Ovary (tissue), 9 donors: ENCODE data around the gene CCDC14. TPM values are rescaled to one million over a fixed set of nuclear protein-coding genes. Genes with fewer than 3 reads are reported as not detected.

Experiments
- DNase-seq, 5 donors: peaks; one replicate each; pipeline ENCODE4 v3.0.0-alpha.2; 2019 to 2020
- H3K27ac ChIP-seq, 2 donors: fragments of 200-600 bp; one replicate each; pipeline versions ENCODE4 v1.5.1 to v1.8.0; 2019 to 2022
- H3K27me3 ChIP-seq: fragments of 200-600 bp; one replicate; pipeline ENCODE4 v1.8.0; 2022
- H3K36me3 ChIP-seq: fragments of 200-600 bp; sonication (generic); one replicate; pipeline ENCODE4 v1.5.1; 2019
- H3K4me1 ChIP-seq: one replicate; pipeline ENCODE4 v1.8.1; 2013; ENCODE audit warnings: mild to moderate bottlenecking, moderate library complexity; ENCODE audit not compliant: insufficient read depth
- H3K4me3 ChIP-seq: fragments of 200-600 bp; sonication (generic); one replicate; pipeline ENCODE4 v1.5.1; 2017
- H3K9me3 ChIP-seq, 2 donors: fragments of 200-600 bp in 1 of 2; sonication (generic) in 1 of 2; one replicate each; pipeline versions ENCODE4 v1.5.1 to v1.8.1; 2013 to 2019; ENCODE audit warnings: mild to moderate bottlenecking in 1 of 2, moderate library complexity in 1 of 2
- CTCF ChIP-seq, 3 donors: fragments of 450-650 bp in 2 of 3; fragments of 200-600 bp in 1 of 3; IDR thresholded peaks; one replicate each; pipeline versions ENCODE4 v1.5.1 to v1.8.0; 2016 to 2022; ENCODE audit warnings: antibody characterized with exemption in 3 of 3, mild to moderate bottlenecking in 1 of 3
- EP300 ChIP-seq: sonication (generic); formaldehyde crosslinking; IDR thresholded peaks from one replicate; pipeline ENCODE4 v1.6.1; 2017; ENCODE audit warnings: antibody characterized with exemption
- POLR2A ChIP-seq: fragments of 450-650 bp; IDR thresholded peaks from one replicate; pipeline ENCODE4 v1.6.1; 2017; ENCODE audit warnings: antibody characterized with exemption, mild to moderate bottlenecking, moderate library complexity
- WGBS, 3 donors: extraction: QIAGEN DNeasy Blood & Tissue Kit in 1 of 3; methylation state at CpG; one replicate each; pipeline versions ENCODE4 v1.1.5 to v1.1.7; 2013 to 2017; 5-methylcytosine and 5-hydroxymethylcytosine counted together
- intact Hi-C, 4 donors: fragments of 100-400 bp; cut with DNase I; formaldehyde crosslinking; loops; one replicate each; pipeline versions ENCODE4 v1.11.0 to v1.15.1; 2022 to 2023
- polyA plus RNA-seq, 2 donors: library from polyadenylated mRNA; stranded (reverse); fragments of 200-250 nt in 1 of 2; fragments of 350-450 nt in 1 of 2; fragmentation: Illumina TruSeq in 1 of 2; extraction: RNeasy Lipid Tissue Mini Kit (QIAGEN cat#74804) in 1 of 2; gene quantifications; one replicate each; pipeline ENCODE4 v1.2.3, GENCODE V29; 2013 to 2014
- total RNA-seq, 7 donors: library from RNA; depleted of rRNA in 2 of 7; stranded (reverse); fragments of >200 nt in 2 of 7; fragmentation: NEBNext Ultra II Directional in 3 of 7; extraction: Animal tissue kit (Norgen Biotek cat#: 25700) in 3 of 7; gene quantifications; one replicate each; pipeline versions ENCODE4 v1.1.0 to v1.2.4, GENCODE V29; 2016 to 2023
- donor health status: DM: no; HTN: no; CAD: no; lungs with moderate emphysema.
- donor health status: DM: no; HTN: no; CAD: no.
- donor health status: Bipolar disorder and iron deficiency.
- donor health status: DM: yes; HTN: yes; CAD: no.
- donor health status: DM: no; HTN: no; CAD: no.
- donor health status: DM: yes; HTN: yes; CAD: no.

CCDC14 gene
- total and polyA plus RNA-seq, 9 donors: 19.9 to 32.1 (median 27.0) TPM

GRCh38 chr3:123883701-123884202 lies 77.3 kb downstream of the CCDC14 start:
- H3K27ac ChIP-seq: no peak overlapping the region
- no peaks in the 10 kb centered on the region for H3K9me3 ChIP-seq
- peak overlapping the region; percentile 47 for H3K4me3 ChIP-seq
- intact Hi-C loops: no loop called here
- WGBS, 3 donors: 3 to 5% (median 5%) methylated on average over 23 to 29 of the region's 29 CpGs
- H3K27me3 ChIP-seq: no peaks in the 10 kb centered on the region
- H3K4me1 ChIP-seq: peaks cover 5% of the 10 kb centered on the region
- no peaks in the 10 kb centered on the region for H3K36me3 ChIP-seq
- TF ChIP-seq CTCF (IDR thresholded peaks at IDR 0.05) (no peak), POLR2A (no peak), EP300 (no peak)
- peak in 2 of 5 donors; percentile 30 to 36 for DNase-seq

DNA sequence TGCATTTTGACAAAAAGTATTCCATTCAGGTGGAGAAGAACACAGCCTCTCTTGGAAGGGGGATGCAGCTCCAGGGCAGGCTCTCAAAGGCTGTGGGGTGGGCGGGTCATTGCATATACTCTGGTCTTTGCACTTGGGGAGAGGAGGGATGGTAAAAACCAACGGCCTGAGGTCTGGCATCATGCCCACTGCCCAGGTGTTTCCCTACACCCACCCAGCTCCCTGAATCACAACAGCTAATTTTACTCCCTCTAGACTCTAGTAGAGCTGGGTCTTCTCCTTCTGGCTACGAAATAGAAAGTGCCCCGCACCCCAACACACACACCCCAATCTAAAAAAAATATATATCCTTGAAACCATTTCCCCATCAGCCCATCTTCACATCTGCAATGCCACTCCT lies 77.9 kb downstream of the CCDC14 start:
- H3K4me3 ChIP-seq: peak overlapping the region; percentile 47
- no peaks in the 10 kb centered on the region for H3K36me3 ChIP-seq
- no peak for DNase-seq
- WGBS, 3 donors: 71 to 72% (median 71%) methylated on average over 4 of the region's 4 CpGs
- H3K9me3 ChIP-seq: no peaks in the 10 kb centered on the region
- H3K27me3 ChIP-seq: no peaks in the 10 kb centered on the region
- intact Hi-C loops: no loop called here
- H3K27ac ChIP-seq: no peak overlapping the region
- TF ChIP-seq CTCF (IDR thresholded peaks at IDR 0.05) (no peak), POLR2A (no peak), EP300 (no peak)
- peaks cover 5% of the 10 kb centered on the region for H3K4me1 ChIP-seq

- Histone ChIP-seq H3K36me3 (no peaks in the 10 kb centered on the region), H3K27ac (no peak overlapping the region), H3K4me3 (no peak overlapping the region), H3K9me3 (no peaks in the 10 kb centered on the region), H3K27me3 (no peaks in the 10 kb centered on the region), H3K4me1 (peaks cover 5% of the 10 kb centered on the region)
- intact Hi-C loops: no loop called here
- no peak for DNase-seq
- TF ChIP-seq POLR2A (no peak), CTCF (IDR thresholded peaks at IDR 0.05) (no peak), EP300 (no peak)
- 97 to 99% (median 97%) methylated on average over 2 of the region's 2 CpGs for WGBS, 3 donors
Measured at GRCh38 chr3:123881771-123882170, 79.3 kb downstream of the CCDC14 start.

DNA sequence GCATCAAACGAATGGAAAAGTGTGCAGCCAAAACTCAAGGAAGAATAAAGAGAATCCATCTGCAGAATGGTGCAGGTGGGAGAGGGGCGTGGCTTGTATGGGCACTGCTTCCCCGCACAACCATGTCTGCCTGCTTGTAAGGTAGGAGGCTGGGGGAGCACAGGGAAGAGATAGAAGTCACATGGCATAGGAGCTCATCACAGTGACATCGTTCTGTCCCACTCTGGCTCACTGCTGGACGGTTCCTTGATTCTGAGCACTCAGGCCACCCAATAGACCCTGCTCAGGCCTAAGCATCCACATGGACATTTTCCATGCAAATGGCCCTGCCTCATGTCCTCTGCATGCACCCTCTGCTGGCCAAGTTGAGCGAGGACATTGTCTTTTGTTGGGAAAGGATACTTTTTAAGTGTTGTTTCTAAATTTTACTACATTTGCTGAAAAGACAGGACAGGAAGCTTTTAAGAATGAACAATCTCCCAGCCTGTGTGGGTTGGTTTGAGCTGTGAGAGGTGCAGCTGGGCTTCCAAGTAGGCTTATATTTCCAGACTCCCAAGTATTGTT lies 79.9 kb downstream of the CCDC14 start:
- Histone ChIP-seq H3K9me3 (no peaks in the 10 kb centered on the region), H3K4me1 (peaks cover 5% of the 10 kb centered on the region), H3K27me3 (no peaks in the 10 kb centered on the region), H3K36me3 (no peaks in the 10 kb centered on the region), H3K27ac (no peak overlapping the region), H3K4me3 (no peak overlapping the region)
- WGBS, 3 donors: 80 to 85% (median 83%) methylated on average over 6 of the region's 6 CpGs
- TF ChIP-seq EP300 (no peak), POLR2A (no peak), CTCF (IDR thresholded peaks at IDR 0.05) (no peak)
- no peak for DNase-seq
- intact Hi-C loops: no loop called here
